OCI-LY7 (cell line): Measurements from ENCODE around the gene MUC20.

Experiments used
- EZH2phosphoT487 ChIP-seq: fragments of 200-600 bp; sonication (generic); IDR thresholded peaks from 2 replicates; pipeline ENCODE4 v1.6.1; 2018; ENCODE audit warnings: low read depth, borderline replicate concordance, mild to moderate bottlenecking, mixed run types, antibody characterized with exemption, low read length, moderate library complexity, mixed read lengths
- TF ChIP-seq, protein P1 (sequence below): fragments of 200-600 bp; sonication (generic); conservative IDR thresholded peaks from 2 replicates; pipeline ENCODE4 v1.5.1; 2014; ENCODE audit warnings: mild to moderate bottlenecking, antibody characterized with exemption, low read length, moderate library complexity, mixed read lengths

DNA sequence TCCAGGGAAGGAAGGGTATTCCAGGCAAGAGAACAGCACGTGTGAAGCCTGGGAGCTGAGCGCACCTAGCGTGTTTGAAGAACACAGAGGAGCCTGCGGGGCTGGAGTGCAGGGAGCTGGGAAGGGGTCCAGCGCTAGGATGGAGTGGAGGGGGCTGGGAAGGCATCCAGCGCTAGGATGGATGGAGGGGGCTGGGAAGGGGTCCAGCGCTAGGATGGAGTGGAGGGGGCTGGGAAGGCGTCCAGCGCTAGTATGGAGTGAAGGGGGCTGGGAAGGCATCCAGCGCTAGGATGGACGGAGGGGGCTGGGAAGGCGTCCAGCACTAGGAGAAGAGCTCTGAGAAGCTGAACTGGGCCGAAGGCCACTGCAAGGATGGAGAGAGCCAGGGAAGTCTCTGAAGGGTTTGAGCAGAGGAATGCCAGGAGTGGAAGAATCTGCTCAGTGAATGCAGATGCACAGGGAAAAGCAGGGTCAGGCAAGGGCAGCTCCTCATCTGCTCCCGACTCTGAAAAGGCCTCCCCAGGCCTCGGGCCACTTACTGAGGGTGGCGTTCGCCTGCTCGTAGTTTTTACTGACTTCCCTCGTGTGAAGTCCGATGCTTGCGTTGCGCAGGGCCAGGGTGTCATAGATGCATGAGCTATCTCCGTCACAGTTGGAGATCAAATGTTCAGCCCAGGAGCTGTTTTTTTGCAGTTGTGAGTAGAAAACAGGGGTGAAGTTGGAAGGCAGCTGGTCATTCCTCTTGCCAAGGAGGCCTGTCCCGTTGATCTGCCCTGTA lies 39.8 kb downstream of the MUC20 start:
- TF ChIP-seq, protein P1, sequence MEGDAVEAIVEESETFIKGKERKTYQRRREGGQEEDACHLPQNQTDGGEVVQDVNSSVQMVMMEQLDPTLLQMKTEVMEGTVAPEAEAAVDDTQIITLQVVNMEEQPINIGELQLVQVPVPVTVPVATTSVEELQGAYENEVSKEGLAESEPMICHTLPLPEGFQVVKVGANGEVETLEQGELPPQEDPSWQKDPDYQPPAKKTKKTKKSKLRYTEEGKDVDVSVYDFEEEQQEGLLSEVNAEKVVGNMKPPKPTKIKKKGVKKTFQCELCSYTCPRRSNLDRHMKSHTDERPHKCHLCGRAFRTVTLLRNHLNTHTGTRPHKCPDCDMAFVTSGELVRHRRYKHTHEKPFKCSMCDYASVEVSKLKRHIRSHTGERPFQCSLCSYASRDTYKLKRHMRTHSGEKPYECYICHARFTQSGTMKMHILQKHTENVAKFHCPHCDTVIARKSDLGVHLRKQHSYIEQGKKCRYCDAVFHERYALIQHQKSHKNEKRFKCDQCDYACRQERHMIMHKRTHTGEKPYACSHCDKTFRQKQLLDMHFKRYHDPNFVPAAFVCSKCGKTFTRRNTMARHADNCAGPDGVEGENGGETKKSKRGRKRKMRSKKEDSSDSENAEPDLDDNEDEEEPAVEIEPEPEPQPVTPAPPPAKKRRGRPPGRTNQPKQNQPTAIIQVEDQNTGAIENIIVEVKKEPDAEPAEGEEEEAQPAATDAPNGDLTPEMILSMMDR: no peak
- TF ChIP-seq EZH2phosphoT487: no peak
